Sigmoid colon (tissue), 4 donors: ENCODE results near the gene TRABD2B.

Experiments
- EP300 ChIP-seq, 4 donors: sonication (generic); formaldehyde crosslinking; IDR thresholded peaks; one replicate each; pipeline ENCODE4 v1.6.1; 2017; ENCODE audit warnings: antibody characterized with exemption in 4 of 4
- POLR2A ChIP-seq, 2 donors: fragments of 450-650 bp; IDR thresholded peaks; one replicate each; pipeline ENCODE4 v1.6.1; 2016; ENCODE audit warnings: antibody characterized with exemption in 2 of 2, mild to moderate bottlenecking in 2 of 2, moderate library complexity in 2 of 2
- POLR2AphosphoS5 ChIP-seq, 4 donors: sonication (generic); formaldehyde crosslinking; IDR thresholded peaks; one replicate each; pipeline ENCODE4 v1.6.1; 2017; ENCODE audit warnings: antibody characterized with exemption in 4 of 4
- TF ChIP-seq, protein P1 (sequence below), 4 experiments: fragments of 450-650 bp in 3 of 4; fragments of 200-600 bp in 1 of 4; IDR thresholded peaks; one replicate each; pipeline ENCODE4 v1.5.1; 2016 to 2019; ENCODE audit warnings: antibody characterized with exemption in 4 of 4, mild to moderate bottlenecking in 3 of 4, moderate library complexity in 2 of 4

- TF ChIP-seq POLR2A (IDR thresholded peaks at IDR 0.05) (no peak), POLR2AphosphoS5 (IDR thresholded peaks at IDR 0.05) (no peak), EP300 (IDR thresholded peaks at IDR 0.05) (no peak)
- TF ChIP-seq, protein P1, sequence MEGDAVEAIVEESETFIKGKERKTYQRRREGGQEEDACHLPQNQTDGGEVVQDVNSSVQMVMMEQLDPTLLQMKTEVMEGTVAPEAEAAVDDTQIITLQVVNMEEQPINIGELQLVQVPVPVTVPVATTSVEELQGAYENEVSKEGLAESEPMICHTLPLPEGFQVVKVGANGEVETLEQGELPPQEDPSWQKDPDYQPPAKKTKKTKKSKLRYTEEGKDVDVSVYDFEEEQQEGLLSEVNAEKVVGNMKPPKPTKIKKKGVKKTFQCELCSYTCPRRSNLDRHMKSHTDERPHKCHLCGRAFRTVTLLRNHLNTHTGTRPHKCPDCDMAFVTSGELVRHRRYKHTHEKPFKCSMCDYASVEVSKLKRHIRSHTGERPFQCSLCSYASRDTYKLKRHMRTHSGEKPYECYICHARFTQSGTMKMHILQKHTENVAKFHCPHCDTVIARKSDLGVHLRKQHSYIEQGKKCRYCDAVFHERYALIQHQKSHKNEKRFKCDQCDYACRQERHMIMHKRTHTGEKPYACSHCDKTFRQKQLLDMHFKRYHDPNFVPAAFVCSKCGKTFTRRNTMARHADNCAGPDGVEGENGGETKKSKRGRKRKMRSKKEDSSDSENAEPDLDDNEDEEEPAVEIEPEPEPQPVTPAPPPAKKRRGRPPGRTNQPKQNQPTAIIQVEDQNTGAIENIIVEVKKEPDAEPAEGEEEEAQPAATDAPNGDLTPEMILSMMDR (IDR thresholded peaks at IDR 0.05): no peak
These were observed 61.3 kb downstream of the TRABD2B start for GRCh38 chr1:47935856-47936255.
